Posterior vena cava (tissue), 2 donors: Measurements from ENCODE around the gene FOXF2. TPM values are rescaled to one million over a fixed set of nuclear protein-coding genes. Genes with fewer than 3 reads are reported as not detected.

Experiments
- DNase-seq: peaks from one replicate; pipeline ENCODE4 v3.0.0-alpha.2; 2020; ENCODE audit warnings: low spot score
- intact Hi-C, 2 donors: fragments of 100-400 bp; cut with DNase I; formaldehyde crosslinking; loops; one replicate each; pipeline versions ENCODE4 v1.14.1 to v1.14.2; 2022 to 2023
- microRNA-seq, 2 donors: library from miRNA; unstranded; fragments of <30 nt; microRNA quantifications; one replicate each; pipeline ENCODE4 v1.2.0, GENCODE V29; 2020 to 2021; ENCODE audit warnings: borderline microRNAs expressed in 2 of 2
- total RNA-seq, 2 donors: library from RNA; stranded (reverse); fragmentation: NEBNext Ultra II Directional; extraction: Animal tissue kit (Norgen Biotek cat#: 25700); gene quantifications; one replicate each; pipeline ENCODE4 v1.2.1, GENCODE V29; 2021
- donor health status: DM: yes; HTN: yes; CAD: no.
- donor health status: DM: yes; HTN: yes; CAD: no.

Gene FOXF2
- total RNA-seq, 2 donors from 2014 or later, result 0.71 to 1.2 TPM

DNA sequence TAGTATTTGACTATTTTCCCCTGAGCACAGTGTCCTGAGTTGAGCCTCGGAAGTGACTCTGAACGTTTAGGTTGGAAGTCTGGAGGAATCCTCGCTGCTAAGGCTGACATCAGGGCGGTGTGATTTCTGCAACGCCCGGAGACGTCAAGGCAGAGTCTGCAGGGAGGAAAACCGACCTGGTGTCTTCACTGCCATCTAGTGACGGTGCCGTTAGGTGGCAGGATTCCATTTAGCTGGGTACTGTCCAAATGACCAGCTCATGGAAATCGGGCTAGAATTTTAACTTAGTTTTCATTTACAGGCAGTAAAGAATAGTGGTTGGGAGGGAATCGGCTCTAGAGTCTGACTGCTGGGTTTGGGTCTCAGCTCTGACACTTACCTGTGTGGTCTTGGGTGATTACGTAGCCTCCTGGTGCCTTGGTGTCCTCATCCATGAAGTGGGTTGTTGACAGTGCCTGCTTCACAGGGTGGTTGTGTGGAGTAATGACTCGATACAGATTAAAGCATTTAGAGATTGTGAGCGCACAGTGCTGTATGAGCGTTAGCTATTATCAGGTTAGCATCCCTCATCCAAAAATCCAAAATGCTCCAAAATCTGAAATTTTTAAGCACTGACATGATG, 35.0 kb downstream of the FOXF2 start:
- DNase-seq, result peak; percentile 58
- intact Hi-C loops, result no loop called here

GRCh38 chr6:1426416-1426815, 37.0 kb downstream of the FOXF2 start:
- peak; percentile 38 for DNase-seq
- intact Hi-C loops, result no loop called here

- no peak for DNase-seq
- intact Hi-C loops, result no loop called here
Observed at GRCh38 chr6:1435806-1436205, 46.4 kb downstream of the FOXF2 start.

DNA sequence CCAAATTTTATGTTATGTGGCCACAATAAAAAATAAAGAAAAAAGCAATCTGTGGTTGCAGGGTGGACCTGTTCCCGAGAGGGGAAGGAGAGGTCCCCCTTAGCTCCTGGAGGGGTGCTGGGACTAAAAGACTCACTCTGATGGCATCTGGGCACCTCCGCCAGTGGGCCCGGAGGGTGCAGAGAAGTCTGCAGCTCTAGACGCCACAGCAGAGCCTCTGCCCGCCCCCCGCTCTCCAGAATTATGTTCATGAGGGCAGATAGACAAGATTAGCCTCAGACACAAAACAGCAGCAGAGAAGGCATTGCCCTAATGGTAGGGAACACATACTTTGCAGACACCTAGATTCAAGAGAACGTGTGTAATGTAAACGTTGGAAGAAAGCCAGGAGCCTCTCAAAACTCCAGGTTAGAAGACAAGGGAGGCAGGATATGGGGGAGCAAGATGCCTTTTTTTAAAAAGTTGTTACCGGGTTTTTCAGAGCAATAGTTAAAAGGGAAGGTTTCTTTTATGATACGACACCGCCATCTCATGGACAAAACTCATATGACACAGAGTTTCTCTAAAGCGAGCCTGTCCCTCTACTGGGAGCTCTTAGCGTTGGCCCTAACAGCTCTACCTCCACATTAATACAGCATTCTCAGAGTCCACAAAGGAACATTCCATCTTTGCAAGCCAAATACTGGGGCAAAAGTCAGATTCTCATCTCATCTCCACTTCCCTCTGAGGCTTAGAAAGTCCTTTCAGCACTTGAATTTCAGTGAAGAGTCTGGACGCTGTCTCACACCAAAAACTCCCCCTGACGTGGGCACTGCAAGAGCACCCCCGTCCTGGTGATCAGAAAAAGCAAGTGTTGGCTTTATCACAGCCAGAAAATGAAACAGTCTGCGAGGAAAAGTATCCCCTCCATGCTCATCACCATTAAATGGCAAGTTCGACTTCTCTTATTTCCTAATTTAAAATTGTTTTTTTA, 47.2 kb downstream of the FOXF2 start:
- no peak for DNase-seq

DNA sequence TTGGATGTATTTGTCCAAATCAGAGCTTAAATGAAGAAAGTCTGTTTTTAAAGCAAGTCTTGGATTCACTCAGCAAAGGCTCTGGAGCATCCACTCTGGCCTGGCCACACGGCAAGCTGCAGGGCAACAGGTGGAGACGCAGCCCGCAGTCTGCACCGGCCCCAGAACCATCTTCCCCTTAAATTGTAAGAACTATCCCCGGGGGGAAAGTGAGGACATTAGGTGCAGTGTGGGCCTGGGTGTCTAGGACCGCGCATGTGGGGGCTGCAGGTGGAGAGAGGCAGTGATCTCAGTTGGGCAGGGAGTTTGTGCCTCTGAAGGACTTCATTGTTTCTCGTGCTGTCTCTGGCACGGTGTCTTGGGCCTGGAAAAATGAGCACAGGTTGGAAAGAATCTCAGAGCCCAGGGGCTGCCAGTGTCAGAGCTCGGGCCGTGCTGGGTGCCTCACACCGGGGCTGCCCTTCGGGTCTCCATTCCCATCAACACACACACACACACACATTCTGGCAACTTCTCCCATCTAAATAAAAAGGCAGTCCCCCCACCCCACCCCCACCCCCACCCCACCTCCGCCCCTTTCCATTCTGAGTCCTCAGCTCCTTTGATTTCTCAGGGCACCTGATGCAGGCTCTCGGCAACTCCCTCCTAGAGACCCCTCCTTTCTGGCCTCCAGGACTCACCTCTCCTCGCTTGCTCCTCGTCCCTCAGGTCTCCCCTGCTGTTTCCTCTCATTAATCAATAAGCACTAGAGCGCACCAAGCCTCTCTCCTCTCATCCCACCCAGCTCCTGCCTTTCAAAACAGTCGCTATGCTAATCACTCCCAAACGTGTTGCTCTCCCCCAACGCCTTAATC, 48.4 kb downstream of the FOXF2 start:
- peak; percentile 20 for DNase-seq
- intact Hi-C loops, result no loop called here

More for the DNA sequence above, 47.2 kb downstream of the FOXF2 start:
- intact Hi-C loops, result no loop called here

DNA sequence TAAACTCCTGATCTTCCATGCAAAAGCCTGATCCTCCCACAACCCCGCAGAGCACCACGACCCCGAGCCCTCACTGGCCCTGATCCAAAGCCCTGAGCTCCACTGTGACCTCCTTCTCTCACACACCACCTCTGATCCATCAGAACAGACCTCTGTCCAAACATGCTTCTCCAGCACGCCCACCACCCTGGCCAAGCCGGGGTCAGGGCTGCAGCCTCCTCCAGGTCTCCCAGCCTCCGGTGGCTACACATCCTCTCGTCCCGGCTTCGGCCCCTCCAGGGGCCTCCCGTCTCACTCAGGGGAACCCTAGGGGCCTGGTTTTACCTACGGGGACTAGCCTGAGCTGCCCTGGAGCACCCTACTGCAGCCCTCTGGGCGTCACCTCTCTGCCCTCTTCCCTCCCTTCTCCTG, 49.1 kb downstream of the FOXF2 start:
- DNase-seq, result peak; percentile 66
- intact Hi-C loops, result no loop called here

GRCh38 chr6:1439349-1439748, 50.0 kb downstream of the FOXF2 start:
- intact Hi-C loops, result no loop called here
- peak; percentile 48 for DNase-seq

GRCh38 chr6:1442929-1443328, 53.6 kb downstream of the FOXF2 start:
- intact Hi-C loops, result no loop called here

More at GRCh38 chr6:1442929-1443328, 53.6 kb downstream of the FOXF2 start:
- no peak for DNase-seq

Small RNA genes lying within 50 kb of the gene (microRNA-seq; reads per million reads assigned to microRNA genes)
- gene MIR6720, result 0.26 to 0.65 reads per million in 2 donors

Other genes starting within 250 kb of the FOXF2 start
- not detected for gene FOXQ1, start 77.5 kb upstream of the FOXF2 start, total RNA-seq
- 10 to 100 TPM; 27.6 to 33.5 TPM for gene FOXC1, start 220.3 kb downstream of the FOXF2 start, total RNA-seq